Upper lobe of left lung (tissue), 6 donors: ENCODE measurements around the gene ZNF18. TPM values are rescaled to one million over a fixed set of nuclear protein-coding genes. Genes with fewer than 3 reads are reported as not detected.

Experiments used
- ATAC-seq, 2 donors: fragments of 200-7000 bp; cut with Tn5 transposase; one replicate each; pipeline ENCODE4 v1.9.1; 2022; ENCODE audit warnings: mild to moderate bottlenecking in 2 of 2, moderate library complexity in 2 of 2; ENCODE audit not compliant: low FRiP score in 2 of 2
- DNase-seq, 2 donors: peaks; one replicate each; pipeline ENCODE4 v3.0.0-alpha.2; 2019 to 2020
- H3K27ac ChIP-seq, 4 donors: fragments of 200-600 bp; sonication (generic); one replicate each; pipeline ENCODE4 v1.5.1; 2016 to 2019
- H3K27me3 ChIP-seq, 4 donors: fragments of 200-600 bp; sonication (generic); one replicate each; pipeline ENCODE4 v1.5.1; 2017 to 2019
- H3K36me3 ChIP-seq, 4 donors: fragments of 200-600 bp; sonication (generic); one replicate each; pipeline ENCODE4 v1.5.1; 2016 to 2019
- H3K4me1 ChIP-seq, 4 donors: fragments of 200-600 bp; sonication (generic); one replicate each; pipeline ENCODE4 v1.5.1; 2018 to 2019
- H3K4me3 ChIP-seq, 4 donors: fragments of 200-600 bp; sonication (generic); one replicate each; pipeline ENCODE4 v1.5.1; 2017 to 2019; ENCODE audit warnings: mild to moderate bottlenecking in 2 of 4, moderate library complexity in 1 of 4
- H3K9me3 ChIP-seq, 4 donors: fragments of 200-600 bp; sonication (generic); one replicate each; pipeline ENCODE4 v1.5.1; 2018 to 2019
- EP300 ChIP-seq, 4 donors: sonication (generic); formaldehyde crosslinking; IDR thresholded peaks; one replicate each; pipeline ENCODE4 v1.5.1; 2017; ENCODE audit warnings: antibody characterized with exemption in 4 of 4, control low read depth in 2 of 4
- POLR2A ChIP-seq, 4 donors: fragments of 450-650 bp; IDR thresholded peaks; one replicate each; pipeline ENCODE4 v1.5.1; 2016 to 2017; ENCODE audit warnings: antibody characterized with exemption in 4 of 4, mild to moderate bottlenecking in 2 of 4
- POLR2AphosphoS5 ChIP-seq, 2 donors: sonication (generic); formaldehyde crosslinking; IDR thresholded peaks; one replicate each; pipeline ENCODE4 v1.5.1; 2017; ENCODE audit warnings: antibody characterized with exemption in 2 of 2
- WGBS, 2 donors: methylation state at CpG; one replicate each; pipeline ENCODE4 v1.1.5; 2017 to 2018; 5-methylcytosine and 5-hydroxymethylcytosine counted together
- total RNA-seq, 6 donors: library from RNA; depleted of rRNA in 4 of 6; stranded (reverse); fragments of >200 nt in 4 of 6; gene quantifications; one replicate each; pipeline versions ENCODE4 v1.1.0 to v1.2.1, GENCODE V29; 2016 to 2021
- TF ChIP-seq, protein P1 (sequence below), 6 experiments: fragments of 450-650 bp in 4 of 6; fragments of 200-600 bp in 2 of 6; sonication (generic) in 2 of 6; IDR thresholded peaks; one replicate each; pipeline ENCODE4 v1.5.1; 2016 to 2019; ENCODE audit warnings: antibody characterized with exemption in 6 of 6
- donor health status: DM: no; HTN: no; CAD: no; lungs with moderate emphysema.
- donor health status: DM: no; HTN: yes; CAD: no; lungs with severe emphysema.

Gene ZNF18
- total RNA-seq, 6 donors from 2014 or later, result 5.4 to 13.6 (median 5.8) TPM

DNA sequence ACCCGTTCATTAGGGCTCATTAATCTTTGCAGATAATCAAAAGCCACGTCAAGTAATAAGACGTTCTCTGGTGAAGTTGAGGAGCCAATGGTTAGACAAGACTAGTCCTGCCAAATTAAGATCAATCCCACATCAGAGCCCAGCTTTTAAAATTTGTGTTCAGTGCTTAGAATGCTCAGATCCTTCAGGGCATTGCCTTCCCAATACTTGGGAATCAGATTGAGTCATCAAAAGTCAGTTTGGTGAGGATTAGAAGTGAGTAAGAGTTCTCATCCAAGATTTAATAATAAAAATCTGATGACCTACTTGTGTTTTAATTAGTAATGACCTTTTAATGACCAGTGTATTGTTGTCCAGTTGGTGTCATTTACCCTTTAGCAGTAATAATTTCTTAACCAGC is 43.2 kb upstream of the ZNF18 start:
- DNase-seq, result no peak
- WGBS, 2 donors, result 86 to 89% methylated on average over 3 of the region's 3 CpGs
- Histone ChIP-seq H3K9me3 (no peaks in the 10 kb centered on the region), H3K27me3 (no peaks in the 10 kb centered on the region), H3K4me1 (peaks cover 0 to 8% (median 0%) of the 10 kb centered on the region in 4 donors), H3K27ac (no peak overlapping the region), H3K4me3 (no peak overlapping the region), H3K36me3 (no peaks in the 10 kb centered on the region)
- no peak for ATAC-seq
- TF ChIP-seq, protein P1, sequence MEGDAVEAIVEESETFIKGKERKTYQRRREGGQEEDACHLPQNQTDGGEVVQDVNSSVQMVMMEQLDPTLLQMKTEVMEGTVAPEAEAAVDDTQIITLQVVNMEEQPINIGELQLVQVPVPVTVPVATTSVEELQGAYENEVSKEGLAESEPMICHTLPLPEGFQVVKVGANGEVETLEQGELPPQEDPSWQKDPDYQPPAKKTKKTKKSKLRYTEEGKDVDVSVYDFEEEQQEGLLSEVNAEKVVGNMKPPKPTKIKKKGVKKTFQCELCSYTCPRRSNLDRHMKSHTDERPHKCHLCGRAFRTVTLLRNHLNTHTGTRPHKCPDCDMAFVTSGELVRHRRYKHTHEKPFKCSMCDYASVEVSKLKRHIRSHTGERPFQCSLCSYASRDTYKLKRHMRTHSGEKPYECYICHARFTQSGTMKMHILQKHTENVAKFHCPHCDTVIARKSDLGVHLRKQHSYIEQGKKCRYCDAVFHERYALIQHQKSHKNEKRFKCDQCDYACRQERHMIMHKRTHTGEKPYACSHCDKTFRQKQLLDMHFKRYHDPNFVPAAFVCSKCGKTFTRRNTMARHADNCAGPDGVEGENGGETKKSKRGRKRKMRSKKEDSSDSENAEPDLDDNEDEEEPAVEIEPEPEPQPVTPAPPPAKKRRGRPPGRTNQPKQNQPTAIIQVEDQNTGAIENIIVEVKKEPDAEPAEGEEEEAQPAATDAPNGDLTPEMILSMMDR (IDR thresholded peaks at IDR 0.05), result no peak

DNA sequence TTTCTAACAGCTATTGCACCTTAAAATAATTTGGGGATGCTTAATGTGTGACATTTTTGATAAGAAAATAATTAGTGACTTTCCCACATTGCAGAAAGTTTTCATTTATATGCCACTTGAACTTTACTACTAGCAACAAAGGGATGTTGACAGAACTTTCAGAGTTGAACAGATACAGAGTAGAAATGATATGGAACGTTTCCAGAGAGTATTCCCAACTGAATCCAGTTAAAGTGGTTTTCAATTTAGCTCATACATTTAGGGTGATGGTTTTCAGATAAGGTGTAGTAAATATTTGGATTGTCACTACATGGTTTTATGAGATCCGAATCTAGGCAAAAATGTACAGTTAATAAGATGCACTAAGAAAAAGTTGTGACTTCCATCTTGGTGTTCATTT is 40.7 kb upstream of the ZNF18 start:
- Histone ChIP-seq H3K36me3 (no peaks in the 10 kb centered on the region), H3K4me3 (no peak overlapping the region), H3K4me1 (peaks cover 0 to 8% (median 0%) of the 10 kb centered on the region in 4 donors), H3K27me3 (no peaks in the 10 kb centered on the region), H3K9me3 (no peaks in the 10 kb centered on the region), H3K27ac (no peak overlapping the region)
- no peak for DNase-seq
- 44 to 62% methylated on average over 2 of the region's 2 CpGs for WGBS, 2 donors
- no peak for TF ChIP-seq POLR2AphosphoS5 (IDR thresholded peaks at IDR 0.05)
- TF ChIP-seq, protein P1 (IDR thresholded peaks at IDR 0.05), result no peak
- no peak for TF ChIP-seq EP300 (IDR thresholded peaks at IDR 0.05)
- no peak for TF ChIP-seq POLR2A (IDR thresholded peaks at IDR 0.05)
- ATAC-seq, result no peak

DNA sequence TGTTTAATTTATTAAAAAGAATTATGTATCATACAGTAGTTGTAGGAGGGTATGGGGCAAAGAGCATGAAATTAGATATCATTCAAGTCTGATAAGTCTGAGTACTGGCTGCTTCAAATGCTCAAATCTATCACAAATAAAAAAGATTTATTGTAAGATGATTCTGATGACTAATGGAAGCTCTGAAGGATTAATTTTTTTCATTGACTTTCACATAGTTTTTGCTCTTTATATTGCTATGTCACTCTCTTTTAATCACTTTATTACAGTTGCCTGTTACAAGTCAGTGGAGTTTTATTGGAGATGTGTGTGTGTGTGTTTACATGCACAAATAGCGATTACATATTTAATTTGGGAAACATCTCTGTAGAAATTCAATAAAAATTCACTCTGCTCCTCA is 38.4 kb upstream of the ZNF18 start:
- 93 to 94% methylated on average over 1 of the region's 1 CpG for WGBS, 2 donors

DNA sequence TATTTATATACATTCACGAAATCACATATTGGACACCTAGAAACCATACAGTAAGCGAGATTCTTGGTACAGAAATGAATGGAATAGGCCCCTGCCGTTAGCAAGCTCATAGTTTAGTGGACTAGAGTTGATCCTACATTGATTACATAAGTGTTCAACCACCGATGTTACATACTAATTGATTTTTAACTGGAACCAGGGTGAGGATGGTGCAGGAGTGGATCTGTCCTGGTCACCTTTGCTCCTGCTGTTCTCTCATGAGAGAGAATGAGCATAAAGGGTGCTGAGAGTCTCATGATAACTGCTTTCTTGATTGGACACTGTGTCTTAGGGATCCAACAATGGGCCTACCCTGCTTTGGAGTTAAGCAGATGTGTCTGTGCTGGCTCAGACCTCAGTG is 37.3 kb upstream of the ZNF18 start:
- DNase-seq, result no peak
- H3K27me3 ChIP-seq, result no peaks in the 10 kb centered on the region
- no peak for ATAC-seq
- H3K9me3 ChIP-seq, result no peaks in the 10 kb centered on the region
- no peak overlapping the region for H3K27ac ChIP-seq
- WGBS, 2 donors, result 92 to 100% methylated on average over 4 of the region's 4 CpGs
- H3K4me3 ChIP-seq, result no peak overlapping the region
- H3K36me3 ChIP-seq, result no peaks in the 10 kb centered on the region
- peaks cover 0 to 6% (median 2%) of the 10 kb centered on the region in 4 donors for H3K4me1 ChIP-seq
- TF ChIP-seq EP300 (IDR thresholded peaks at IDR 0.05) (no peak), POLR2A (IDR thresholded peaks at IDR 0.05) (no peak), POLR2AphosphoS5 (IDR thresholded peaks at IDR 0.05) (no peak)
- TF ChIP-seq, protein P1 (IDR thresholded peaks at IDR 0.05), result no peak

More for the DNA sequence above, 38.4 kb upstream of the ZNF18 start:
- peaks cover 0 to 11% (median 2%) of the 10 kb centered on the region in 4 donors for H3K4me1 ChIP-seq
- ATAC-seq (no peak), DNase-seq (no peak)
- TF ChIP-seq, protein P1 (IDR thresholded peaks at IDR 0.05), result no peak
- TF ChIP-seq POLR2A (IDR thresholded peaks at IDR 0.05) (no peak), EP300 (IDR thresholded peaks at IDR 0.05) (no peak), POLR2AphosphoS5 (IDR thresholded peaks at IDR 0.05) (no peak)
- no peaks in the 10 kb centered on the region for H3K36me3 ChIP-seq
- H3K27me3 ChIP-seq, result no peaks in the 10 kb centered on the region
- H3K4me3 ChIP-seq, result no peak overlapping the region
- no peak overlapping the region for H3K27ac ChIP-seq
- H3K9me3 ChIP-seq, result no peaks in the 10 kb centered on the region

DNA sequence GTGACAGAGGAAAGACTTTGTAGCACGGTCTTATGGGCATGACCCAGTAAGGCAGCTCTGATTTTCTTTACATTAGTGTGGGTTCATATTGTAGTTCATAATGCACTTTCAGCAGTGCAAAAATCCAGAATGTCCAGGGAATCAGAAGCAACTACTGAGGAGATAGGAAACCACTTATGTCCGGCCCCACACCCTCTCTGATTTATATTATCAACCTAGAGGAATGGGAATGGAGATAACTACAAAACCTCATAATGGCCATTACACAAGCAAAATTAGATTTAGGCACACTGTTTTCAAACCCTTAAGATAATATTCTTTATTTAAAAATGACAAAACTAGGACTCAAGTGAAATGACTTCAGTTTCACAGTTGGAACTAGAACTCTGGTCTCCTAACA is 31.3 kb upstream of the ZNF18 start:
- H3K27me3 ChIP-seq, result no peaks in the 10 kb centered on the region
- WGBS, 2 donors, result 87 to 91% methylated on average over 2 of the region's 2 CpGs
- ATAC-seq, result no peak

More for the DNA sequence above, 31.3 kb upstream of the ZNF18 start:
- DNase-seq, result no peak
- TF ChIP-seq EP300 (IDR thresholded peaks at IDR 0.05), result no peak
- TF ChIP-seq POLR2AphosphoS5 (IDR thresholded peaks at IDR 0.05), result no peak
- TF ChIP-seq, protein P1 (IDR thresholded peaks at IDR 0.05), result no peak
- no peak for TF ChIP-seq POLR2A (IDR thresholded peaks at IDR 0.05)
- no peak overlapping the region for H3K4me3 ChIP-seq
- H3K4me1 ChIP-seq, result peaks cover 7 to 22% (median 15%) of the 10 kb centered on the region in 4 donors
- H3K27ac ChIP-seq, result no peak overlapping the region
- no peaks in the 10 kb centered on the region for H3K9me3 ChIP-seq
- H3K36me3 ChIP-seq, result no peaks in the 10 kb centered on the region
